ENCODE measurements around the gene PKN2. TPM values are rescaled to one million over a fixed set of nuclear protein-coding genes. Genes with fewer than 3 reads are reported as not detected.

Gene PKN2
- total RNA-seq, 5 donors from 2014 or later (not counting 1 experiment from before 2014, with no cell fraction given): 33.1 to 50.6 (median 35.9) TPM

- H3K9me3 ChIP-seq: no peaks in the 10 kb centered on the region
- ATAC-seq (replicated peaks in 1 of 4) (no peak), DNase-seq (no peak)
- POLR2A ChIA-PET: no interaction called here
- H3K27me3 ChIP-seq (replicated peaks in 1 of 2; ENCODE audit: control insufficient read depth in 2 of 2, extremely low read depth in 1 of 2, insufficient read depth in 2 of 2, low read length in 1 of 2): no peaks in the 10 kb centered on the region
- H3K4me3 ChIP-seq (ENCODE audit: control insufficient read depth in 1 of 2, extremely low read depth in 1 of 2, low read length in 1 of 2): no peak overlapping the region
- CTCF ChIA-PET: interaction anchor here in 1 of 2 donors (0.6 kb wide), 1 partner anchor 111 kb away, joined by 6 read pairs; no protein-coding TSS in a partner anchor
- H3K36me3 ChIP-seq (ENCODE audit: control insufficient read depth in 2 of 2, extremely low read depth in 1 of 2, insufficient read depth in 1 of 2, low read length in 1 of 2): no peaks in the 10 kb centered on the region
- no peak overlapping the region for H3K27ac Mint-ChIP-seq
- H3K4me3 Mint-ChIP-seq: no peak overlapping the region
- 88% methylated on average over 2 of the region's 5 CpGs for WGBS (ENCODE audit: insufficient coverage)
- H3K9me3 Mint-ChIP-seq: no peaks in the 10 kb centered on the region
- H3K4me1 Mint-ChIP-seq: peaks cover 63 to 72% (median 70%) of the 10 kb centered on the region in 3 donors
- H3K4me1 ChIP-seq (ENCODE audit: control insufficient read depth in 1 of 2, extremely low read depth in 1 of 2, insufficient read depth in 2 of 2, low read length in 2 of 2): peaks cover 0 to 4% of the 10 kb centered on the region in 2 experiments
- H3K36me3 Mint-ChIP-seq: peaks cover 29% of the 10 kb centered on the region
- no peak overlapping the region for H3K27ac ChIP-seq (ENCODE audit: low read length)
- H3K27me3 Mint-ChIP-seq: no peaks in the 10 kb centered on the region
Measured at GRCh38 chr1:88722492-88722891, 38.4 kb downstream of the PKN2 start.

- Mint-ChIP-seq H3K27me3 (no peaks in the 10 kb centered on the region), H3K36me3 (peaks cover 43% of the 10 kb centered on the region), H3K27ac (no peak overlapping the region), H3K9me3 (peaks cover 0 to 1% (median under 1%) of the 10 kb centered on the region in 3 donors), H3K4me1 (peaks cover 66 to 74% (median 70%) of the 10 kb centered on the region in 3 donors), H3K4me3 (no peak overlapping the region)
- Histone ChIP-seq H3K4me1 (ENCODE audit: control insufficient read depth in 1 of 2, extremely low read depth in 1 of 2, insufficient read depth in 2 of 2, low read length in 2 of 2) (peaks cover 0 to 4% of the 10 kb centered on the region in 2 experiments), H3K27me3 (replicated peaks in 1 of 2; ENCODE audit: control insufficient read depth in 2 of 2, extremely low read depth in 1 of 2, insufficient read depth in 2 of 2, low read length in 1 of 2) (no peaks in the 10 kb centered on the region), H3K4me3 (ENCODE audit: control insufficient read depth in 1 of 2, extremely low read depth in 1 of 2, low read length in 1 of 2) (no peak overlapping the region), H3K27ac (ENCODE audit: low read length) (no peak overlapping the region), H3K36me3 (ENCODE audit: control insufficient read depth in 2 of 2, extremely low read depth in 1 of 2, insufficient read depth in 1 of 2, low read length in 1 of 2) (peaks cover 0 to 6% of the 10 kb centered on the region in 2 donors), H3K9me3 (no peaks in the 10 kb centered on the region)
- POLR2A ChIA-PET: interaction anchor here in 1 of 2 donors (0.6 kb wide), 1 partner anchor 162 kb away, joined by 3 read pairs; no protein-coding TSS in a partner anchor
- ATAC-seq (replicated peaks in 1 of 4): no peak
- DNase-seq: no peak
- CTCF ChIA-PET: no interaction called here
Measured at GRCh38 chr1:88726697-88727096, 42.6 kb downstream of the PKN2 start.

GRCh38 chr1:88727205-88727604, 43.1 kb downstream of the PKN2 start:
- no CpG with 5 or more reads among the region's 1 CpG for WGBS (ENCODE audit: insufficient coverage)
- Mint-ChIP-seq H3K4me1 (peaks cover 61 to 71% (median 67%) of the 10 kb centered on the region in 3 donors), H3K27me3 (no peaks in the 10 kb centered on the region), H3K9me3 (peaks cover 0 to 3% (median 3%) of the 10 kb centered on the region in 3 donors), H3K4me3 (no peak overlapping the region), H3K27ac (no peak overlapping the region), H3K36me3 (peaks cover 45% of the 10 kb centered on the region)
- Histone ChIP-seq H3K27me3 (replicated peaks in 1 of 2; ENCODE audit: control insufficient read depth in 2 of 2, extremely low read depth in 1 of 2, insufficient read depth in 2 of 2, low read length in 1 of 2) (no peaks in the 10 kb centered on the region), H3K4me1 (ENCODE audit: control insufficient read depth in 1 of 2, extremely low read depth in 1 of 2, insufficient read depth in 2 of 2, low read length in 2 of 2) (peaks cover 0 to 4% of the 10 kb centered on the region in 2 experiments), H3K4me3 (ENCODE audit: control insufficient read depth in 1 of 2, extremely low read depth in 1 of 2, low read length in 1 of 2) (no peak overlapping the region), H3K36me3 (ENCODE audit: control insufficient read depth in 2 of 2, extremely low read depth in 1 of 2, insufficient read depth in 1 of 2, low read length in 1 of 2) (peaks cover 0 to 6% of the 10 kb centered on the region in 2 donors), H3K9me3 (no peaks in the 10 kb centered on the region), H3K27ac (ENCODE audit: low read length) (no peak overlapping the region)
- DNase-seq (no peak), ATAC-seq (replicated peaks in 1 of 4) (no peak)
- CTCF ChIA-PET: no interaction called here
- POLR2A ChIA-PET: no interaction called here

GRCh38 chr1:88729297-88729696, 45.2 kb downstream of the PKN2 start:
- peaks cover 53% of the 10 kb centered on the region for H3K36me3 Mint-ChIP-seq
- peaks cover 2 to 15% (median 9%) of the 10 kb centered on the region in 3 donors for H3K9me3 Mint-ChIP-seq

GRCh38 chr1:88730132-88730675, 46.1 kb downstream of the PKN2 start:
- no peaks in the 10 kb centered on the region for H3K27me3 ChIP-seq (replicated peaks in 1 of 2; ENCODE audit: control insufficient read depth in 2 of 2, extremely low read depth in 1 of 2, insufficient read depth in 2 of 2, low read length in 1 of 2)
- H3K9me3 ChIP-seq: no peaks in the 10 kb centered on the region
- DNase-seq (no peak), ATAC-seq (replicated peaks in 1 of 4) (no peak)
- Mint-ChIP-seq H3K27me3 (no peaks in the 10 kb centered on the region), H3K4me3 (no peak overlapping the region), H3K9me3 (peaks cover 6 to 23% (median 18%) of the 10 kb centered on the region in 3 donors), H3K36me3 (peaks cover 60% of the 10 kb centered on the region), H3K4me1 (peaks cover 48 to 61% (median 58%) of the 10 kb centered on the region in 3 donors), H3K27ac (peak overlapping the region in 1 of 2 donors; percentile 19)
- no peaks in the 10 kb centered on the region for H3K4me1 ChIP-seq (ENCODE audit: control insufficient read depth in 1 of 2, extremely low read depth in 1 of 2, insufficient read depth in 2 of 2, low read length in 2 of 2)
- H3K4me3 ChIP-seq (ENCODE audit: control insufficient read depth in 1 of 2, extremely low read depth in 1 of 2, low read length in 1 of 2): no peak overlapping the region
- peaks cover 0 to 6% of the 10 kb centered on the region in 2 donors for H3K36me3 ChIP-seq (ENCODE audit: control insufficient read depth in 2 of 2, extremely low read depth in 1 of 2, insufficient read depth in 1 of 2, low read length in 1 of 2)
- CTCF ChIA-PET: no interaction called here
- POLR2A ChIA-PET: interaction anchor here in 1 of 2 donors (0.7 kb wide), 1 partner anchor 513 kb away, joined by 4 read pairs; no protein-coding TSS in a partner anchor
- no CpG with 5 or more reads among the region's 4 CpGs for WGBS (ENCODE audit: insufficient coverage)
- H3K27ac ChIP-seq (ENCODE audit: low read length): no peak overlapping the region

More at GRCh38 chr1:88729297-88729696, 45.2 kb downstream of the PKN2 start:
- no peak for DNase-seq
- no peak for ATAC-seq (replicated peaks in 1 of 4)
- Histone ChIP-seq H3K4me3 (ENCODE audit: control insufficient read depth in 1 of 2, extremely low read depth in 1 of 2, low read length in 1 of 2) (no peak overlapping the region), H3K36me3 (ENCODE audit: control insufficient read depth in 2 of 2, extremely low read depth in 1 of 2, insufficient read depth in 1 of 2, low read length in 1 of 2) (peaks cover 0 to 6% of the 10 kb centered on the region in 2 donors), H3K27ac (ENCODE audit: low read length) (no peak overlapping the region), H3K27me3 (replicated peaks in 1 of 2; ENCODE audit: control insufficient read depth in 2 of 2, extremely low read depth in 1 of 2, insufficient read depth in 2 of 2, low read length in 1 of 2) (no peaks in the 10 kb centered on the region), H3K4me1 (ENCODE audit: control insufficient read depth in 1 of 2, extremely low read depth in 1 of 2, insufficient read depth in 2 of 2, low read length in 2 of 2) (no peaks in the 10 kb centered on the region), H3K9me3 (no peaks in the 10 kb centered on the region)
- WGBS (ENCODE audit: insufficient coverage): no CpG with 5 or more reads among the region's 2 CpGs
- Mint-ChIP-seq H3K4me1 (peaks cover 53 to 61% (median 59%) of the 10 kb centered on the region in 3 donors), H3K27me3 (no peaks in the 10 kb centered on the region), H3K27ac (peak overlapping the region in 1 of 2 donors; percentile 12), H3K4me3 (no peak overlapping the region)
- ChIA-PET CTCF (no interaction called here), POLR2A (interaction anchor here in 1 of 2 donors (0.7 kb wide), 1 partner anchor 514 kb away, joined by 4 read pairs; no protein-coding TSS in a partner anchor)

- H3K36me3 Mint-ChIP-seq: peaks cover 68% of the 10 kb centered on the region
- H3K4me3 Mint-ChIP-seq: no peak overlapping the region
- ChIA-PET CTCF (no interaction called here), POLR2A (no interaction called here)
- DNase-seq (no peak), ATAC-seq (replicated peaks in 1 of 4) (no peak)
- no peak overlapping the region for H3K4me3 ChIP-seq (ENCODE audit: control insufficient read depth in 1 of 2, extremely low read depth in 1 of 2, low read length in 1 of 2)
- no peaks in the 10 kb centered on the region for H3K27me3 ChIP-seq (replicated peaks in 1 of 2; ENCODE audit: control insufficient read depth in 2 of 2, extremely low read depth in 1 of 2, insufficient read depth in 2 of 2, low read length in 1 of 2)
- no peaks in the 10 kb centered on the region for H3K4me1 ChIP-seq (ENCODE audit: control insufficient read depth in 1 of 2, extremely low read depth in 1 of 2, insufficient read depth in 2 of 2, low read length in 2 of 2)
- peaks cover 46 to 54% (median 51%) of the 10 kb centered on the region in 3 donors for H3K4me1 Mint-ChIP-seq
- WGBS (ENCODE audit: insufficient coverage): 100% methylated on average over 2 of the region's 2 CpGs
- H3K27ac ChIP-seq (ENCODE audit: low read length): no peak overlapping the region
- H3K27me3 Mint-ChIP-seq: no peaks in the 10 kb centered on the region
- peak overlapping the region in 1 of 2 donors; percentile 25 for H3K27ac Mint-ChIP-seq
- H3K36me3 ChIP-seq (ENCODE audit: control insufficient read depth in 2 of 2, extremely low read depth in 1 of 2, insufficient read depth in 1 of 2, low read length in 1 of 2): peaks cover 0 to 6% of the 10 kb centered on the region in 2 donors
- no peaks in the 10 kb centered on the region for H3K9me3 ChIP-seq
- peaks cover 11 to 31% (median 26%) of the 10 kb centered on the region in 3 donors for H3K9me3 Mint-ChIP-seq
Measured at GRCh38 chr1:88730995-88731394, 46.9 kb downstream of the PKN2 start.

Measured in T-cell (primary cell).